CD14-positive monocyte (primary cell): ENCODE data around the gene FAM83D. TPM values are rescaled to one million over a fixed set of nuclear protein-coding genes. Genes with fewer than 3 reads are reported as not detected.

Experiments
- DNase-seq, 3 donors: peaks; one replicate each; pipeline ENCODE4 v3.0.0-alpha.2; 2011 to 2022
- H2AFZ ChIP-seq: 2 replicates; pipeline ENCODE4 v1.6.0; 2012; ENCODE audit warnings: mild to moderate bottlenecking, low read depth, low read length, inconsistent platforms; ENCODE audit not compliant: insufficient read depth, poor library complexity, severe bottlenecking
- H3K27ac ChIP-seq, 2 donors: 1 replicate in 1 of 2; 2 replicates in 1 of 2; pipeline ENCODE4 v1.5.1; 2012 to 2013; ENCODE audit warnings: low read length in 2 of 2, control low read depth in 1 of 2, inconsistent platforms in 1 of 2, low read depth in 1 of 2, mild to moderate bottlenecking in 1 of 2
- H3K27me3 ChIP-seq, 2 donors: one replicate each; pipeline versions ENCODE4 v1.6.0 to v1.6.1; 2011 to 2013; ENCODE audit warnings: low read length in 2 of 2; ENCODE audit not compliant: control insufficient read depth in 2 of 2, insufficient read depth in 2 of 2
- H3K36me3 ChIP-seq, 2 donors: replicated peaks in 1 of 2; 1 replicate in 1 of 2; 2 replicates in 1 of 2; pipeline versions ENCODE4 v1.5.1 to v1.6.1; 2012 to 2013; ENCODE audit warnings: low read length in 2 of 2, control low read depth in 1 of 2, inconsistent platforms in 1 of 2, mild to moderate bottlenecking in 1 of 2; ENCODE audit not compliant: insufficient read depth in 2 of 2, control insufficient read depth in 1 of 2
- H3K4me1 ChIP-seq, 2 donors: 1 replicate in 1 of 2; 2 replicates in 1 of 2; pipeline versions ENCODE4 v1.5.1 to v1.6.1; 2012 to 2013; ENCODE audit warnings: low read length in 2 of 2, control low read depth in 1 of 2, inconsistent platforms in 1 of 2, mild to moderate bottlenecking in 1 of 2, moderate library complexity in 1 of 2; ENCODE audit not compliant: insufficient read depth in 2 of 2, control insufficient read depth in 1 of 2
- H3K4me2 ChIP-seq: replicated peaks from 2 replicates; pipeline ENCODE3; 2012; ENCODE audit warnings: low read length, moderate library complexity, mild to moderate bottlenecking; ENCODE audit not compliant: poor library complexity, severe bottlenecking; ENCODE audit errors: extremely low read depth
- H3K4me3 ChIP-seq, 3 experiments: fragments of 200-600 bp in 1 of 3; sonication (generic) in 1 of 3; replicated peaks in 1 of 3; 1 replicate in 2 of 3; 2 replicates in 1 of 3; pipeline ENCODE4 v1.5.1; 2011 to 2013; ENCODE audit warnings: low read length in 3 of 3, mild to moderate bottlenecking in 3 of 3, control low read depth in 2 of 3, low read depth in 2 of 3, inconsistent platforms in 1 of 3, moderate library complexity in 1 of 3
- H3K79me2 ChIP-seq: 2 replicates; pipeline ENCODE4 v1.6.0; 2012; ENCODE audit warnings: mild to moderate bottlenecking, control low read depth, inconsistent platforms, low read length, moderate library complexity; ENCODE audit not compliant: insufficient read depth
- H3K9ac ChIP-seq: 2 replicates; pipeline ENCODE4 v1.6.0; 2017; ENCODE audit warnings: low read length, mild to moderate bottlenecking; ENCODE audit not compliant: insufficient read depth, poor library complexity, severe bottlenecking
- H3K9me3 ChIP-seq, 2 donors: replicated peaks in 1 of 2; 1 replicate in 1 of 2; 2 replicates in 1 of 2; pipeline versions ENCODE4 v1.5.1 to v1.6.1; 2012 to 2013; ENCODE audit warnings: low read length in 2 of 2, control low read depth in 1 of 2; ENCODE audit not compliant: control insufficient read depth in 1 of 2, insufficient read depth in 1 of 2
- H4K20me1 ChIP-seq: 2 replicates; pipeline ENCODE4 v1.6.0; 2012; ENCODE audit warnings: mild to moderate bottlenecking, low read length, control low read depth, moderate library complexity; ENCODE audit not compliant: insufficient read depth
- H3K27ac Mint-ChIP-seq, 7 donors: one replicate each; pipeline ENCODE4 v1.8.0; 2020; ENCODE audit warnings: mild to moderate bottlenecking in 7 of 7, mixed read lengths in 7 of 7, moderate library complexity in 6 of 7, inconsistent platforms in 2 of 7
- H3K27me3 Mint-ChIP-seq, 3 donors: one replicate each; pipeline ENCODE4 v1.8.0; 2021 to 2022; ENCODE audit warnings: low read depth in 3 of 3, mild to moderate bottlenecking in 3 of 3, mixed read lengths in 3 of 3, moderate library complexity in 3 of 3, inconsistent platforms in 1 of 3
- H3K36me3 Mint-ChIP-seq, 2 donors: one replicate each; pipeline ENCODE4 v1.8.0; 2020; ENCODE audit warnings: mixed read lengths in 2 of 2, inconsistent platforms in 1 of 2, mild to moderate bottlenecking in 1 of 2
- H3K4me1 Mint-ChIP-seq: one replicate; pipeline ENCODE4 v1.8.0; 2020; ENCODE audit warnings: mild to moderate bottlenecking, mixed read lengths
- H3K4me3 Mint-ChIP-seq, 2 donors: one replicate each; pipeline ENCODE4 v1.8.0; 2020; ENCODE audit warnings: mild to moderate bottlenecking in 2 of 2, mixed read lengths in 2 of 2, moderate library complexity in 1 of 2
- H3K9me3 Mint-ChIP-seq, 7 donors: one replicate each; pipeline ENCODE4 v1.8.0; 2020 to 2022; ENCODE audit warnings: mixed read lengths in 7 of 7, mild to moderate bottlenecking in 6 of 7, moderate library complexity in 6 of 7, inconsistent platforms in 2 of 7
- CTCF ChIP-seq: fragments of 200-600 bp; IDR thresholded peaks from one replicate; pipeline ENCODE4 v1.8.0; 2022; ENCODE audit warnings: antibody characterized with exemption, mild to moderate bottlenecking
- WGBS: methylation state at CpG from one replicate; pipeline ENCODE4 v1.1.5; 2013; ENCODE audit warnings: missing lambda C conversion rate; ENCODE audit not compliant: insufficient coverage; 5-methylcytosine and 5-hydroxymethylcytosine counted together
- intact Hi-C, 2 donors: fragments of 100-400 bp; cut with micrococcal nuclease; formaldehyde crosslinking; loops; one replicate each; pipeline versions ENCODE4 v1.15.0 to v1.15.1; 2023
- polyA plus RNA-seq, 3 donors: library from polyadenylated mRNA; depleted of rRNA in 1 of 3; unstranded in 2 of 3; stranded (reverse) in 1 of 3; fragments of 300-500 nt in 2 of 3; fragments of >200 nt in 1 of 3; fragmentation: Illumina TruSeq in 2 of 3; gene quantifications; 1 replicate in 2 of 3; 2 replicates in 1 of 3; pipeline ENCODE4 v1.2.3, GENCODE V29; 2012 to 2021

Gene FAM83D
- polyA plus RNA-seq, 3 donors: 0.09 to 0.15 TPM; not detected in 1

- H3K4me3 Mint-ChIP-seq: no peak overlapping the region
These were observed 39.0 kb downstream of the FAM83D start for GRCh38 chr20:38965264-38965663.

GRCh38 chr20:38968090-38968489 lies 41.9 kb downstream of the FAM83D start:
- Mint-ChIP-seq H3K4me1 (peaks cover 4% of the 10 kb centered on the region), H3K9me3 (no peaks in the 10 kb centered on the region), H3K27me3 (no peaks in the 10 kb centered on the region), H3K4me3 (no peak overlapping the region), H3K27ac (no peak overlapping the region), H3K36me3 (peaks cover 48 to 66% of the 10 kb centered on the region in 2 donors)
- H3K4me1 ChIP-seq: peaks cover 2 to 8% of the 10 kb centered on the region in 2 donors
- TF ChIP-seq CTCF: no peak
- no peak overlapping the region for H3K9ac ChIP-seq
- peaks cover 48% of the 10 kb centered on the region for H3K79me2 ChIP-seq
- 100% methylated on average over 5 of the region's 6 CpGs for WGBS
- H4K20me1 ChIP-seq: peaks cover 21% of the 10 kb centered on the region
- H2AFZ ChIP-seq: no peak overlapping the region
- no peak overlapping the region for H3K4me3 ChIP-seq
- H3K9me3 ChIP-seq: no peaks in the 10 kb centered on the region
- DNase-seq: no peak
- H3K4me2 ChIP-seq: no peak overlapping the region
- no peak overlapping the region for H3K27ac ChIP-seq
- intact Hi-C loops: no loop called here
- peaks cover 44 to 78% of the 10 kb centered on the region in 2 donors for H3K36me3 ChIP-seq
- no peaks in the 10 kb centered on the region for H3K27me3 ChIP-seq

More at GRCh38 chr20:38965264-38965663, 39.0 kb downstream of the FAM83D start:
- Histone ChIP-seq H3K36me3 (peaks cover 24 to 50% of the 10 kb centered on the region in 2 donors), H3K79me2 (peaks cover 57% of the 10 kb centered on the region), H2AFZ (no peak overlapping the region), H4K20me1 (peaks cover 21% of the 10 kb centered on the region), H3K27me3 (no peaks in the 10 kb centered on the region), H3K4me2 (no peak overlapping the region), H3K4me1 (peaks cover 14 to 23% of the 10 kb centered on the region in 2 donors), H3K9me3 (no peaks in the 10 kb centered on the region), H3K9ac (no peak overlapping the region), H3K27ac (no peak overlapping the region), H3K4me3 (no peak overlapping the region)
- intact Hi-C loops: no loop called here
- Mint-ChIP-seq H3K9me3 (no peaks in the 10 kb centered on the region), H3K4me1 (peaks cover 15% of the 10 kb centered on the region), H3K36me3 (peaks cover 26 to 39% of the 10 kb centered on the region in 2 donors), H3K27me3 (no peaks in the 10 kb centered on the region), H3K27ac (no peak overlapping the region)
- no peak for DNase-seq
- no peak for TF ChIP-seq CTCF
